IMR-90 (cell line): ENCODE measurements around the gene C1R. TPM values are rescaled to one million over a fixed set of nuclear protein-coding genes. Genes with fewer than 3 reads are reported as not detected.

Experiments
- ATAC-seq: fragments of 200-7000 bp; cut with Tn5 transposase; 2 replicates; pipeline ENCODE4 v1.9.1; 2020; ENCODE audit warnings: low read depth, mild to moderate bottlenecking, moderate library complexity
- BruUV-seq: library from RNA; stranded (reverse); fragments of 400-500 nt; replicated peaks from 2 replicates; lab custom pipeline; 2021; lab: Mats Ljungman, UMichigan
- CTCF ChIA-PET: fragments of 300-600 bp; formaldehyde crosslinking; extraction: SDS; loops from one replicate; lab custom pipeline; 2021; ENCODE audit warnings: antibody characterized with exemption; lab: Yijun Ruan, JAX
- POLR2A ChIA-PET: fragments of 300-600 bp; sonication (Branson Sonifier 250); formaldehyde crosslinking; loops from one replicate; lab custom pipeline; 2022; ENCODE audit warnings: antibody characterized with exemption; ENCODE audit not compliant: unreplicated experiment; lab: Charles Lee
- DNase-seq: peaks from one replicate; pipeline ENCODE4 v3.0.0; 2013
- H2AFZ ChIP-seq: replicated peaks from 2 replicates; pipeline ENCODE3; 2013; ENCODE audit warnings: low read length, mild to moderate bottlenecking; ENCODE audit not compliant: poor library complexity
- H2AK5ac ChIP-seq: 2 replicates; pipeline ENCODE4 v1.6.1; 2013; ENCODE audit warnings: low read depth, low read length, inconsistent platforms
- H2AK9ac ChIP-seq: replicated peaks from 2 replicates; pipeline ENCODE3; 2013; ENCODE audit warnings: mild to moderate bottlenecking, low read depth, low read length, moderate library complexity; ENCODE audit not compliant: poor library complexity
- H2BK120ac ChIP-seq: 2 replicates; pipeline ENCODE4 v1.6.1; 2013; ENCODE audit warnings: low read depth, low read length, inconsistent platforms
- H2BK15ac ChIP-seq: 3 replicates; pipeline ENCODE4 v1.6.1; 2013; ENCODE audit warnings: low read depth, low read length, inconsistent platforms
- H2BK20ac ChIP-seq: 2 replicates; pipeline ENCODE4 v1.6.1; 2013; ENCODE audit warnings: low read depth, mild to moderate bottlenecking, inconsistent platforms, low read length, moderate library complexity
- H2BK5ac ChIP-seq: 2 replicates; pipeline ENCODE4 v1.6.1; 2013; ENCODE audit warnings: mild to moderate bottlenecking, low read depth, low read length, inconsistent platforms; ENCODE audit not compliant: poor library complexity, severe bottlenecking
- H3K14ac ChIP-seq: replicated peaks from 2 replicates; pipeline ENCODE4 v1.6.1; 2013; ENCODE audit warnings: low read depth, low read length, inconsistent platforms
- H3K18ac ChIP-seq: 2 replicates; pipeline ENCODE4 v1.6.1; 2013; ENCODE audit warnings: low read depth, low read length, control low read depth
- H3K23ac ChIP-seq: 2 replicates; pipeline ENCODE4 v1.6.1; 2013; ENCODE audit warnings: low read depth, low read length, inconsistent platforms
- H3K27ac ChIP-seq: 2 replicates; pipeline ENCODE4 v1.5.1; 2013; ENCODE audit warnings: mild to moderate bottlenecking, control low read depth, low read length; ENCODE audit not compliant: insufficient read depth
- H3K27me3 ChIP-seq: 2 replicates; pipeline ENCODE4 v1.6.1; 2013; ENCODE audit warnings: low read length; ENCODE audit not compliant: control insufficient read depth, insufficient read depth
- H3K36me3 ChIP-seq: 2 replicates; pipeline ENCODE4 v1.6.1; 2013; ENCODE audit warnings: low read length, mixed read lengths; ENCODE audit not compliant: control insufficient read depth, insufficient read depth
- H3K4ac ChIP-seq: 2 replicates; pipeline ENCODE4 v1.6.1; 2013; ENCODE audit warnings: low read depth, low read length, inconsistent platforms
- H3K4me1 ChIP-seq: 2 replicates; pipeline ENCODE4 v1.6.1; 2013; ENCODE audit warnings: low read length, mixed read lengths; ENCODE audit not compliant: control insufficient read depth, insufficient read depth
- H3K4me2 ChIP-seq: 2 replicates; pipeline ENCODE4 v1.6.1; 2013; ENCODE audit warnings: low read depth, mild to moderate bottlenecking, control low read depth, low read length, moderate library complexity
- H3K4me3 ChIP-seq: 2 replicates; pipeline ENCODE4 v1.5.1; 2013; ENCODE audit warnings: low read depth, mild to moderate bottlenecking, control low read depth, low read length, moderate library complexity; ENCODE audit not compliant: insufficient read depth
- H3K56ac ChIP-seq: 2 replicates; pipeline ENCODE4 v1.6.1; 2013; ENCODE audit warnings: low read length, inconsistent platforms; ENCODE audit not compliant: insufficient read depth; ENCODE audit errors: extremely low read depth
- H3K79me1 ChIP-seq, 2 experiments: 2 replicates each; pipeline ENCODE4 v1.6.1; 2013; ENCODE audit warnings: low read length in 2 of 2, inconsistent platforms in 1 of 2, low read depth in 1 of 2
- H3K9ac ChIP-seq: 2 replicates; pipeline ENCODE4 v1.6.1; 2013; ENCODE audit warnings: low read depth, low read length, control low read depth
- H3K9me1 ChIP-seq: 2 replicates; pipeline ENCODE4 v1.6.1; 2013; ENCODE audit warnings: low read length, inconsistent platforms; ENCODE audit not compliant: insufficient read depth
- H3K9me3 ChIP-seq: 2 replicates; pipeline ENCODE4 v1.6.1; 2013; ENCODE audit warnings: low read length; ENCODE audit not compliant: control insufficient read depth, insufficient read depth
- H4K20me1 ChIP-seq: 2 replicates; pipeline ENCODE4 v1.6.1; 2013; ENCODE audit warnings: low read length, inconsistent platforms; ENCODE audit not compliant: insufficient read depth
- H4K5ac ChIP-seq: 2 replicates; pipeline ENCODE4 v1.6.1; 2013; ENCODE audit warnings: mild to moderate bottlenecking, low read depth, low read length, control low read depth
- H4K8ac ChIP-seq, 2 experiments: 2 replicates each; pipeline ENCODE4 v1.6.1; 2013; ENCODE audit warnings: low read depth in 2 of 2, low read length in 2 of 2, control low read depth in 1 of 2, inconsistent platforms in 1 of 2
- H4K91ac ChIP-seq: 2 replicates; pipeline ENCODE4 v1.6.1; 2013; ENCODE audit warnings: low read depth, low read length, inconsistent platforms; ENCODE audit not compliant: insufficient read depth
- BHLHE40 ChIP-seq: fragments of 150-350 bp; IDR thresholded peaks from 2 replicates; pipeline ENCODE4 v1.6.1; 2016; ENCODE audit warnings: mild to moderate bottlenecking, low read depth, low read length
- CEBPB ChIP-seq: IDR thresholded peaks from 2 replicates; pipeline ENCODE4 v1.6.1; 2012; ENCODE audit warnings: low read depth, low read length, improper control_type of control experiment
- CHD1 ChIP-seq: IDR thresholded peaks from 2 replicates; pipeline ENCODE4 v1.6.1; 2012; ENCODE audit warnings: low read depth, low read length, improper control_type of control experiment
- CTCF ChIP-seq: conservative IDR thresholded peaks from 2 replicates; pipeline ENCODE4 v1.5.1; 2012; ENCODE audit warnings: mild to moderate bottlenecking, low read depth, low read length, improper control_type of control experiment
- FOS ChIP-seq: fragments of 150-350 bp; IDR thresholded peaks from 2 replicates; pipeline ENCODE4 v1.6.1; 2016; ENCODE audit warnings: low read depth, low read length
- MAFK ChIP-seq: IDR thresholded peaks from 2 replicates; pipeline ENCODE4 v1.6.1; 2012; ENCODE audit warnings: low read depth, low read length, improper control_type of control experiment
- MAZ ChIP-seq: IDR thresholded peaks from 2 replicates; pipeline ENCODE4 v1.6.1; 2012; ENCODE audit warnings: low read depth, mild to moderate bottlenecking, low read length, improper control_type of control experiment, moderate library complexity, borderline replicate concordance
- MXI1 ChIP-seq: IDR thresholded peaks from 2 replicates; pipeline ENCODE4 v1.6.1; 2012; ENCODE audit warnings: low read depth, mild to moderate bottlenecking, low read length, moderate library complexity, borderline replicate concordance
- NFE2L2 ChIP-seq: fragments of 150-350 bp; IDR thresholded peaks from 2 replicates; pipeline ENCODE4 v1.6.1; 2016; ENCODE audit warnings: low read depth, mild to moderate bottlenecking, low read length
- POLR2A ChIP-seq: IDR thresholded peaks from 2 replicates; pipeline ENCODE4 v1.6.1; 2012; ENCODE audit warnings: mild to moderate bottlenecking, low read depth, low read length
- RAD21 ChIP-seq: IDR thresholded peaks from 2 replicates; pipeline ENCODE4 v1.6.1; 2012; ENCODE audit warnings: low read length, improper control_type of control experiment
- RCOR1 ChIP-seq: IDR thresholded peaks from 2 replicates; pipeline ENCODE4 v1.6.1; 2012; ENCODE audit warnings: mild to moderate bottlenecking, low read length, improper control_type of control experiment; ENCODE audit not compliant: insufficient replicate concordance
- RFX5 ChIP-seq: IDR thresholded peaks from 2 replicates; pipeline ENCODE4 v1.8.0; 2012; ENCODE audit warnings: low read depth, mild to moderate bottlenecking, low read length, moderate library complexity
- SMC3 ChIP-seq: fragments of 150-350 bp; IDR thresholded peaks from 2 replicates; pipeline ENCODE4 v1.6.1; 2016; ENCODE audit warnings: low read depth, mild to moderate bottlenecking, antibody characterized with exemption, low read length, moderate library complexity
- WGBS, 2 experiments: methylation state at CpG; one replicate each; pipeline versions ENCODE4 v1.1.5 to v1.1.7; 2013; ENCODE audit warnings: missing lambda C conversion rate in 2 of 2; ENCODE audit not compliant: insufficient read length in 1 of 2; ENCODE audit errors: extremely low coverage in 2 of 2; 5-methylcytosine and 5-hydroxymethylcytosine counted together
- dilution Hi-C: fragments of 300-500 bp; cut with HindIII; formaldehyde crosslinking; loops from one replicate; pipeline ENCODE4 v1.14.3; 2018; ENCODE audit warnings: low sequenced_read_pairs; ENCODE audit not compliant: unreplicated experiment
- in situ Hi-C: fragments of 300-500 bp; cut with MboI; formaldehyde crosslinking; loops from 3 replicates; pipeline ENCODE4 v1.14.3; 2019; ENCODE audit warnings: low sequenced_read_pairs, inconsistent platforms, mixed read lengths
- intact Hi-C: fragments of 100-400 bp; cut with micrococcal nuclease; formaldehyde crosslinking; loops from 2 replicates; pipeline ENCODE4 v1.10.0; 2022
- polyA plus RNA-seq, 3 experiments: library from polyadenylated mRNA; depleted of rRNA; stranded (reverse); fragments of >200 nt; gene quantifications; 2 replicates each; pipeline ENCODE4 v1.2.3, GENCODE V29; 2012; ENCODE audit warnings: low replicate concordance in 1 of 3
- total RNA-seq: library from RNA; depleted of rRNA; stranded (reverse); fragments of >200 nt; gene quantifications from 2 replicates; pipeline ENCODE4 v1.2.3, GENCODE V29; 2012
- TF ChIP-seq, protein P1 (sequence below): fragments of 150-350 bp; IDR thresholded peaks from 2 replicates; pipeline ENCODE4 v1.6.1; 2017; ENCODE audit warnings: mild to moderate bottlenecking, antibody characterized with exemption, low read length, low read depth
- TF ChIP-seq, protein P2 (sequence below): fragments of 150-350 bp; IDR thresholded peaks from 2 replicates; pipeline ENCODE4 v1.6.1; 2016; ENCODE audit warnings: low read depth, mild to moderate bottlenecking, low read length, moderate library complexity, borderline replicate concordance

Gene C1R
- total and polyA plus RNA-seq, 2 of the 4 experiments (the other 2 are of a cell fraction), result 38.4 to 165 TPM

- ChIA-PET CTCF (interaction anchor here (0.6 to 1.8 kb wide), 3 partner anchors 23 to 83 kb away, joined by 3 to 8 read pairs (median 3); partner anchors contain the start of gene C1S), POLR2A (no interaction called here)
- dilution Hi-C loops, result no loop called here
Measured at GRCh38 chr12:7114008-7114407, 21.8 kb upstream of the C1R start.

More at GRCh38 chr12:7114008-7114407, 21.8 kb upstream of the C1R start:
- TF ChIP-seq MAZ, result no peak
- no peak for TF ChIP-seq CTCF
- TF ChIP-seq, protein P1, sequence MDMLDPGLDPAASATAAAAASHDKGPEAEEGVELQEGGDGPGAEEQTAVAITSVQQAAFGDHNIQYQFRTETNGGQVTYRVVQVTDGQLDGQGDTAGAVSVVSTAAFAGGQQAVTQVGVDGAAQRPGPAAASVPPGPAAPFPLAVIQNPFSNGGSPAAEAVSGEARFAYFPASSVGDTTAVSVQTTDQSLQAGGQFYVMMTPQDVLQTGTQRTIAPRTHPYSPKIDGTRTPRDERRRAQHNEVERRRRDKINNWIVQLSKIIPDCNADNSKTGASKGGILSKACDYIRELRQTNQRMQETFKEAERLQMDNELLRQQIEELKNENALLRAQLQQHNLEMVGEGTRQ, result no peak
- no peak for TF ChIP-seq MAFK
- TF ChIP-seq CEBPB, result no peak
- no peak for TF ChIP-seq RAD21
- TF ChIP-seq FOS, result no peak
- TF ChIP-seq MXI1, result no peak
- TF ChIP-seq RFX5, result no peak
- TF ChIP-seq SMC3, result no peak
- TF ChIP-seq BHLHE40, result no peak
- TF ChIP-seq, protein P2, sequence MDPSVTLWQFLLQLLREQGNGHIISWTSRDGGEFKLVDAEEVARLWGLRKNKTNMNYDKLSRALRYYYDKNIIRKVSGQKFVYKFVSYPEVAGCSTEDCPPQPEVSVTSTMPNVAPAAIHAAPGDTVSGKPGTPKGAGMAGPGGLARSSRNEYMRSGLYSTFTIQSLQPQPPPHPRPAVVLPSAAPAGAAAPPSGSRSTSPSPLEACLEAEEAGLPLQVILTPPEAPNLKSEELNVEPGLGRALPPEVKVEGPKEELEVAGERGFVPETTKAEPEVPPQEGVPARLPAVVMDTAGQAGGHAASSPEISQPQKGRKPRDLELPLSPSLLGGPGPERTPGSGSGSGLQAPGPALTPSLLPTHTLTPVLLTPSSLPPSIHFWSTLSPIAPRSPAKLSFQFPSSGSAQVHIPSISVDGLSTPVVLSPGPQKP, result no peak
- TF ChIP-seq NFE2L2, result no peak
- no peak for TF ChIP-seq POLR2A
- TF ChIP-seq RCOR1, result no peak
- no peak for TF ChIP-seq CHD1
- H3K23ac ChIP-seq, result no peak overlapping the region
- H4K8ac ChIP-seq, result no peak overlapping the region
- H3K18ac ChIP-seq, result no peak overlapping the region
- no peak overlapping the region for H3K14ac ChIP-seq
- no peak overlapping the region for H3K4me3 ChIP-seq
- peaks cover 5% of the 10 kb centered on the region; the same call in 1 of the 2 replicates for H3K4me1 ChIP-seq
- H4K5ac ChIP-seq, result no peak overlapping the region
- no peak for DNase-seq
- H2BK5ac ChIP-seq, result no peak overlapping the region
- H3K36me3 ChIP-seq, result peaks cover 35% of the 10 kb centered on the region
- no peak overlapping the region for H3K27ac ChIP-seq
- H3K27me3 ChIP-seq, result no peaks in the 10 kb centered on the region
- H2BK20ac ChIP-seq, result no peak overlapping the region
- no peak overlapping the region for H2AFZ ChIP-seq
- peaks cover 15 to 25% of the 10 kb centered on the region in 2 experiments; a peak in 3 of 4 replicates for H3K79me1 ChIP-seq
- H3K56ac ChIP-seq, result no peak overlapping the region
- in situ Hi-C loops (loop anchor here (5.0 to 10.0 kb wide), 2 partner anchors 52 to 169 kb away; partner anchors contain the start of genes C12orf57, C1S and RNU7-1), intact Hi-C loops (loop anchor here (5.0 kb wide), 1 partner anchor 242 kb away; the partner anchor contains the start of gene SPSB2)
- H3K9me1 ChIP-seq, result no peaks in the 10 kb centered on the region
- no peak overlapping the region for H3K4me2 ChIP-seq
- no peak overlapping the region for H2AK5ac ChIP-seq
- no peak overlapping the region for H2AK9ac ChIP-seq
- no peak overlapping the region for H4K91ac ChIP-seq
- H3K4ac ChIP-seq, result no peak overlapping the region
- 93% methylated on average over 11 of the region's 11 CpGs; no CpG with 5 or more reads in 1 of the 2 experiments for WGBS, 2 experiments
- H2BK15ac ChIP-seq, result no peak overlapping the region
- H4K20me1 ChIP-seq, result no peaks in the 10 kb centered on the region
- H2BK120ac ChIP-seq, result no peak overlapping the region
- no peak for ATAC-seq
- no TSS peak for BruUV-seq
- no peaks in the 10 kb centered on the region for H3K9me3 ChIP-seq
- H3K9ac ChIP-seq, result no peak overlapping the region
